GM21447 (cell line): ENCODE measurements around the gene KCNE5.
"Not testable (repeated sequence)": the region's sequence is repeated elsewhere in the genome, so short reads cannot be mapped to it uniquely, and the experiment has no call there.

ENCODE experiments used
- ATAC-seq: cut with Tn5 transposase; IDR thresholded peaks from one replicate; pipeline ENCODE4 v1.9.1; 2021; ENCODE audit not compliant: unreplicated experiment

The KCNE5 gene

DNA sequence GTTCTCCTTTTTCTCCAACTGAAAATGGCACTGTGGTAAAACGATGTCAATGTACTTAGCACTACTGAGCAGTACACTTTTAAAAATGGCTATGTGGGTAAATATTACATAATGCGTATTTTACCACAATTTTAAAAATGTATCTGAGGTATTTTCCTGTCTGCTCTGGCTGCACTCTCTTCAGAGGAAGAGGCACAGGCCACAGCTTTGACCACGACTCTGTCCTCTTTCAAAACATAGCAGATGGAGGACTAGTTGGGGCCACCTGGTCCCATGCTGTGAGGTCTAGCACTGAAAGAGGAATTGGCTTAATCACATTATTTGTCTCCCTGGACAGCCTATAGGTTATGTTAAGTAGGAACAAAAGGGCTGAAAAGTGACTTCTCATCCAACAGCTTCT lies 5.2 kb downstream of the KCNE5 start:
- no peak for ATAC-seq

DNA sequence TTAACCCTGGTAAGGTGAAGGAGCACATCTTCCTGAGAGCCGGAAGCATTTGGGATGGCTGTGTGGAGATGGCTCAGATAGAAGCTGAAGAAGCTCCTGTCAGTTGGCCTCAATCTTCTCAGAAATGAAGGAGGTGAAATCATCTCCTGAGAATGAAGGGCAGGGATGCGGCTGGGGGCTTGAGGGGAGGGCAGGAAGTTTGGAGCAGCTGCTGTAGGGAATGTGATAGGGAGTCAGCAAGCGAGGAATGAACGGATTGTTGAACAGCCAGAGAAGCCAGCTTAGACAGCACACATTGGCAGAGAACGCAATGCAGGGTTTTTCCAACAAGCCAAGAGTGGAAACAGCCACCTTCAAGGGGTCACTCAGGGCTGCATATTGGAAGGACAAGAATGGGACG lies 10.0 kb downstream of the KCNE5 start:
- no peak for ATAC-seq

DNA sequence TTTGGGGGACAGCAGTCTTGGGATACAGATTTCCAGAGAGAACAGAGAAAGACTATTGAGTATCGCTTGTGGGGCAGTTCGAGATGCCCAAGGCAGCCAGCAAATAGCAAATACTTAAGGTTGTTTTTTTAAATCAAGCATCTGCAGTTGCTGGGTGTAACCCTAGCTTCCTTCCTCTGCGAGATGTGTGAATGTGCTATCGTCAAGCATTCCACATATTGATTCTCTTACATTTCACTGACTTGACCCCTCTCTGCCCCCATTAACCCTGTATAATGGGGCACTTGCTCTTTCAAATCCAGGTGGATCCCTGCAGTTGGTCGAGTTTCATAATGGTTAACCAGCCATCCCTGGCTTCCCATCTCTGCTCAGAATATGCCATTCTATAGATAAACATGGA lies 23.5 kb downstream of the KCNE5 start:
- ATAC-seq: no peak

DNA sequence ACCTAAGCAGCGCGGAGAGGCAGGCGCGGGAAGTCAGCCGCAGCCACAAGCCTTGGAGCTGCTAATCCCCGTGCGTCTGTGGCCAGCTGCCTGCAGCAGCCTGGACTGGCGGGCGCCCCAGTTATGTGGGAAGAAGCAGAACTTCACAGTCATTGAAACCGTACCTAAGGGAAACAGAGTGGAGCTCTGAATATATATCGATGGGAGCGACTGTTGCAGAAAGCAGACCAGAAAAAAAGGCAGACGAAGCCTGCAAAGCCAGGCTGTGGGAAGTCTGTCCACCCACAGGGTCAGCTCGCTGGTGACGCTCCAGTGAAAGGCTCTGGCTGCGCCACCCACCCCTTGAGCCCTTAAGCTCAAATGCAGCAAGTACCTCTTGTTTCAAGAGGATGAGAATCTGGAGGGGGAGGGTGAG lies 24.7 kb downstream of the KCNE5 start:
- no peak for ATAC-seq

DNA sequence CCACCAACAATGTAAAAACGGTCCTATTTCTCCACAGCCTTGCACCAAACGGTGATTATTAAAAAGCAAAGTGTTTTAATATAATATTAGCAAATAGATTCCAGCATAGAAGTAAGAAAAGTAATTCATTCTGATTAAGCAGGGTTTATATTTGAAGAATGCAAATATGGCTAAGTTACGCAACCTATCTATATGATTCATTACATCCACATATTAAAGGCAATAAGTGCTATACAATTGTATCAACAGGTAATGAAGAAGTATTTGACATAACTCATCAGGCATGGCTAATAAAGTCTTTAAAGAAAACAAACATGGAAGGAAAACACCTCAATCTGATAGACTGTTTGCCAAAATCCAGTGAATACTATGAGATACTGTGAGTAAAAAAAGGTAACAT lies 29.0 kb downstream of the KCNE5 start:
- no peak for ATAC-seq

DNA sequence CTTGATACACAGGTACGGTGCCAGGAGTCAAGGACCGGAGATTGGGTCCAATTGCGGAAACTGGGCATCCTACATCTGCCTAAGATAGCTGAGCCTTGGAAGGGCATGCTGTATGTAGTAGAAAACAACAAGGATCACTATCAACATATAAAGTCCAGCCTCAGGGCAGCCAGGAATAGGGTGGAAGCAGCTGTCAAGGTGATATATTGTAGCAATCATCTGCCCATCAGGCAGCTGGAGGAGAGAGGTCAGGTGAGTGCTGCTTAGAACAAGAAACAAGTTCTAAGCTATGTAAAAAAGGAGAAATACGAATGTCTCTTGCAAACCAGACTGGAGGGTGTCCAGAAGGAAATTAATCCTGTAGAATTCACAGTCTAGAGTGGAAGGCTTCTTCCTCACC lies 34.8 kb downstream of the KCNE5 start:
- no peak for ATAC-seq

DNA sequence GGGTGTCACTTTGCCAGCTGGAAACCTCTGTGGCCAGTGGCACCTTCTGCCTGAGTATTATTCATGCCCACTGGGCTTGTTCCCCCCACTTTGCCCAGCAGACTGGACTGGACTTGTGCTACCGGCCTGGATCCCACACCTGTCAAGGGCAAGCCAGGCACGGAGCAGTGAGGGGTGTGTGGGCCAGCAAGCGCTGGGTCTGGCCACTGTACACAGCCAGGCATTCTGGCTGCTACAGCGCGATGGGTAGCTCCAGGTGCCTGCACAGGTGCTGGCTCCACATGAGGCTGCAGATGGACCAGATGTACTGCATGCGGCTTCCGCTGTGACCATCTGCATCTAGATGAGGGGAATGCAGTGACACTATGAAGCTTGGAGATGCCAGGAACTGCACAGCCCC lies 39.5 kb downstream of the KCNE5 start:
- ATAC-seq: no peak

DNA sequence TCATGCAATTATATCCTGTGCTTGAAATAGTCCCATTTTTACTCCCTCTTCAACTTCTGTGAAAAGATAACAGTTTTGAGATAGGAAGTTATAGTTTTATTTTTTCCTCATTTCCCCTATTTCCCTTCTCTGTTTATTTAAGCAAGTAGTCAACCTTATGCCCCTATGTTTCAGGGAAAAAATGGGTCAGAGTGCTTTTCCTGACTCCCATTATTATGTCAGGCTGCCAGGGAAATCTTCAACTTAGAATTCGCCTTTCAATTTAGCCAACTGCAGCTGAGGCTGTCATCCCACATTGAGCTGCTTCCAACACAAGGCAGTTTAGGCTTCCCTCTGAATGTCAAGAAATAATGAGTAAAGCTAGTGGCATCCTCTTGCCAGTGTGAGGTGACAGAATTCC lies 46.1 kb downstream of the KCNE5 start:
- ATAC-seq: no peak

DNA sequence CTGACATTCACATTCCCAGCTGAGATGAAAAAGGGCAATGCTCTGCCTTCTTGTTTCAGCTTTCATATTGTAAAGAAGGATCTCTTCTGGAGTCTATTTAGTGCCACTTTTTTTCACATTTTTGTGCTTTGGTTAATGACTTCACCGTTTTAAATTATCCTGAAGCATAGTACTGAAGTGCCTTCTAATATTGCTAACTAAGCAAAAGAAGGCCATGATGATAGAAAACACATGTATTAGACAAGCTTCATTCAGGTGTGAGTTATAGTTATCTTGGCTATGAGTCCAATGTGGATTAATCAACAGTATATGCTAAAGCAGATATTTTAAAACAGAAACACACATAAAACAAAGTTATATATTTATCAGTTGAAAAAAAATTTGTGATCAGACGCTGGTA lies 47.9 kb downstream of the KCNE5 start:
- ATAC-seq: no peak

DNA sequence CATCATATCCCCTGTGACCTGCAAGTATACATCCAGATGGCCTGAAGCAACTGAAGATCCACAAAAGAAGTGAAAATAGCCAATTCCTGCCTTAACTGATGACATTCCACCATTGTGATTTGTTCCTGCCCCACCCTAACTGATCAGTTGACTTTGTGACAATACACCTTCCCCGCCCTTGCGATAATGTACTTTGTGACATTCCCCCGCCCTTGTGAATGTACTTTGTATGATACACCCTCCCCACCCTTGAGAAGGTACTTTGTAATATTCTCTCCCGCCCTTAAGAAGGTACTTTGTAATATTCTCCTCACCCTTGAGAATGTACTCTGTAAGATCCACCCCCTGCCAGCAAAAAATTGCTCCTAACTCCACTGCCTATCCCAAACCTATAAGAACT lies 48.9 kb downstream of the KCNE5 start:
- ATAC-seq: not testable (repeated sequence)
